ENCODE measurements around the gene HSPA12B.
A peak's percentile ranks its signal among the peaks of the same experiment; 100 is the strongest.

HSPA12B gene

DNA sequence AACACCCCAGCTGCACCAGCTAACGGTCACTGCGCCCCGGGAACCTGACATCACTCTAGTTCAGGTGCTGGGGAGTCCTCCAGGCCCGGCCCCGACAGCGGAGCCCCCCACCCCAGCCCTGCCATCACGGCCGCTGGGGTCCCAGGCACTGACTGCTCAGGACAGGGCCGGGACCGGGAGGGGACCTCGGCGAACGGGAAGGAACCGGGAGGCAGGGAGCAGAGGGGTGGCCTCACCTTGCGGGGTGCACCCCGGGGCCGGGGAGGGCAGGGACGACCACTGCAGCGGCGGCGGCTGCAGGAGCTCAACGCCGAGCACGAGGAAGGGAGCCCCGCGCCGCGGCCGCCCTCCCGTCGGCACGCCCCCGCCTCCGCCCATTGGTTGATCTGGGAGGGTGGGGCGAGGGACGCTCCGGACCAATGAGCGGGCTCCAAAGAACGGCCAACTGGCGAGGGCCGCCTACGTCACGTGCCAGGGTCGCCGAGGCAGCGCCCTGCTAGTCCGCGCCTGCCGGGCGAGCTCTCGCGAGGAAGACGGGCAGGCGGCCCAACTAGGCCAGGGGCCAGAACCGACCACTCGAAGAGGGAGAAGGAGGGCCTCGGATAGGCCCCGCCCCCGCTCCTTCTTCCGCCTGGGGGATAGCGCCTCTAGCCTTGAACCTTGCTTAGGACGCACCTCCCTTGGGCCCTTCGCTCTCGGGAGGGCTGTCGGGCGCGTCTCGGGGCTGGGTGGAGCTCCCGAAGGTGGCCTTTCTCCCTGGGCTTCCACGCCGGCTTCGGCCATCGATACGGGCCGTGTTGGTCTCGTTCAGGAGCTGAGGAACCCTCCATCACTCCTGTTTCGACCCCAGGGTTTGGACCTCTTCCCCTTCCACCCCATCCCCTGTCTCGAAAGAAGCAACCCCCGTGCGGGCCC, 35.2 kb downstream of the HSPA12B start, which contains the start of gene ADISSP:
Gene ADISSP (minus strand): TSS at position 327 of the 915 bp plus-strand sequence. CDS start 7,653 bp downstream, outside the sequence.
- DNase-seq, result peak; percentile 99

DNA sequence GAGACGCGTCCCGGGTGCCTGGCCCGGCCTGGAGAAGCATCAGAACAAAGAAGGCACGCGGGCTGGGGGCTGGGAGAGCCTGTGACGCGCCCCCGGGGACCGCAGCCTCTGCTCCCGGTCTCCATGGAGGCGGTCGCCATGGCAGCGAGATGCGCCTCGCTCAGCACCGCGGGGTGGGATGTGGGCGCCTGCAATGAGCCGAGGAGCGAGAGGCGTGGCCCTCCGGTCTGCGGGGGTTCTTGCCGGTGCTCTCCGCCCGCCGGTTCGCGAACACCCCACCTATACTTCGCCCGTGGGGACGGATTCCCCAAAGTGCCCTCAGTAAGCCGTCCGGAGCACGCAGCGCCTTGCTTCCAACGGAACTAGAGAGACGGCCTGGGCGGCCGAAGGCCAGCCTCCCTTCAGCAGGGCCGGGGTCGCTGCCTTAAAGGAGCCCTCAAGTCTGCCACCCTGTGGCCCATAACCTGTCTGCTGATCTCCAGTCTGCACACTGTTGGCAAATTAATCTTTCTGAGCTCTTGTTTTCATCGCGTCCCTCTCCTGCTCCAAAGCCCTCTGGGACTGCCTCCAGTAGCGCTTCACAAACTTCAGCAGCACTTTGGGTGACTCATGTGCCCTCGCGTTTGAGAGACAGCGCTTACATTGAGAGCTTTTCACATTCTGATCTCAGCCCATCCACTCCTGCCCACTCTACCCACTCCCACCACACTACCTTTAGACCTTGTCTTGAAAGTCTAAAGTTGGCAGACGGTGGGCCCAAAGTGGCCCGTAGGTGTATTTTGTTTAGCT, 36.1 kb downstream of the HSPA12B start:
- peak; percentile 88 for DNase-seq

DNA sequence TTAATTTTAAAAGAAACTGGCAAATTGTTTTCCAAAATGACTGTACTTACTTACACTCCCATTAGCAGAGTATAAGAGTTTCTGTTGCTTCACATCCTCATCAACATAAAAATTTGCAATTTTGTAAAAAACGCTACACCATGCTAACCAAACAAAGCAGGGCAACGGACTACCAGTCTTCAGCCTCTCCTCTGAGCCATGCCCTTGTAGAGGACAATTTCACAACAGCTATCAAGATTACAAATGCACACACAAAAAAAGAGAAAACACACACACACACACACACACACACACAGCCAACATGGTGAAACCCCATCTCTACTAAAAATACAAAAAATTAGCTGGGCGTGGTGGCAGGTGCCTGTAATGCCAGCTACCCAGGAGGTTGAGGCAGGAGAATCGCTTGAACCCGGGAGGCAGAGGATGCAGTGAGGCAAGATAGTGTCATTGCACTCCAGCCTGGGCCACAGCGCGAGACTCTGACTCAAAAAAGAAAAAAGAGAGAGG, 39.1 kb downstream of the HSPA12B start:
- no peak for DNase-seq

DNA sequence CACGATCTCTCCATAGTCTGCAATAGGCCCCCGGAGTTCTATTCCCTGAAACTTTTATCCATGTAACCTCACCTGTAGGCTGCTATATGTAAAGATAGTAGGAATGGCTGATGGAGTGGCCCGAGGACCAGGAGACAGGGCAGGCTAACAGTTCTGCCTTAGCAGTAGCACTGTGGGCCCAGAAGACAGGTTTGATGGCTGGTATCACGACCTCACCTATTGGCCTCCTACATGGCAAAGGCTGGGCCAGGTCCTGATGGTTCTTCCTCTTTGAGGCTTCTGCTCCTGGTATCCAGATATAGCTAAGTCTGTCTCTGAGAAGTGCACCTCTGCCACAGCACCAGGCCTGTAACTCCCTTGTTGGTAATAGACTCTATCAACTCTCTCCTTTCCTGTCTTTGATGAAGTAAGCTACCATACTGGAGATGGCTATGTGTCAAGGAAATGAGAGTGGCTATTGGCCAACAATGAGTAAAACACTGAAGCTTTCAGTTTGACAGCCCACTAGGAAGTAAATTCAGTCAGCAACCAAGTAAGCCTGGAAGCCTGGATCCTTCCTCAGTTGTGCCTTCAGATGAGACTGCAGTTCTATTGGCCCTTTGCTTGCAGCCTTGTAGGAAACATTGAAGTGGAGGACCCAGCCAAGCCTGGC, 43.1 kb downstream of the HSPA12B start:
- no peak for DNase-seq

DNA sequence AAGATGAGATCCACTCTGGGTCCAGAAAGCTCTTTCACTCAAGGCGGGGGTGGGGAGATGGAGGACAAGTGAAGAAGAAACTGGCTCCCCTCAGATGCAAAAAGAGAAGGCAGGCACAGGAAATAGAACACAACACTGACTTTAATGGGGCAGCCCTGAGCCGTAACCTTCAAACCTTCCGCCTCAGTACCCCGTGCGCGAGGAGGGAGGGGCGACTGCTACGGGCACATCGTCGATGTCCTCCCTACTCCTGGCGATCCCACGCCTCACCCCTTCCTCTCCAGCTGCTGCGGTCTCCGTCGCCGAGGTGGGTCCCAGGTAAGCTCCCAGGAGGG, 44.9 kb downstream of the HSPA12B start:
- no peak for DNase-seq

DNA sequence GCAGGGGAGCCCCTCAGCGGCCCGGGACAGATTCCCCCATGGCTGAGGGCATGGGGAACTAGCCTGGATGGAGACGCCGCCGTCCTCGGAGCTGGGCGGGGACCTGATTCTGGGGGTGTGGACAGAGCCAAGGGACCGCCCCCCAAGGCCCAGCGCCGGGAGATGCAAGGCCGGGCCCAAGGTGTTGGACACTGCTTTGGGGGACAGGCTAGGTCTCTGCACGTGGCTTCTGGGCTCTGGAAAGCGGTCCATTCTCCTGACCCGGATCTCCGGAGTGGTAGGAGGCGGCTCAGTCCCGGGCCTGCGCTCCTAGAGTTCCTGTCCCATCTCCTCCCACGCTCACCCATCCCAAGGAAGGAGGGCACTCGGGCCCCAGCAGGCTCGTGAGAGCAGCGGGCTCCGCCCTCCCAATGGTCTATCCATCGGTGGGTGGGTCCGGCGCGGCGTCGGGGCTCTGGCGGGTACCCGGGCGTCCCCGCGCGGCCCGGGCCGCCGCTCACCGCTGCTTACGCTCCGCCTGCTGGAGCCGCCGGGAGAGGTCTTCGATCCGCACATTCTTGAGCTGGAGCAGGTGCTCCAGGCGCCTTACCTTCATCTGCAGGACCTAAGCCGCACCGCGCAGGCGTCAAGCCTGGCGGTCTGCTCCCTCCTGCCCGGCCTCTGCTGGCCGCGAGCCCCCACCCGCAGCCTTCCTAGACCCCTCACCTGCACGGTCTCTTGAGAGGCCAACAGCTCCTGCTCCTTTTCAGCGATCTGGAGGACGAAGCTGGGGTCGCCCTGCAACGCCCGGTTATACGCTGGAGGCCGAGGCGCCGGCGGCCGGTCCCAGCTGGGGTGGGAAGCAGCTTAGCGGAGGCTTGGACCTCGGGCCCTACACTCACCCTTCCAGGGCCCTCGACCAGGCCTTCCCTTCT, 45.5 kb downstream of the HSPA12B start:
- peak; percentile 63 for DNase-seq

DNA sequence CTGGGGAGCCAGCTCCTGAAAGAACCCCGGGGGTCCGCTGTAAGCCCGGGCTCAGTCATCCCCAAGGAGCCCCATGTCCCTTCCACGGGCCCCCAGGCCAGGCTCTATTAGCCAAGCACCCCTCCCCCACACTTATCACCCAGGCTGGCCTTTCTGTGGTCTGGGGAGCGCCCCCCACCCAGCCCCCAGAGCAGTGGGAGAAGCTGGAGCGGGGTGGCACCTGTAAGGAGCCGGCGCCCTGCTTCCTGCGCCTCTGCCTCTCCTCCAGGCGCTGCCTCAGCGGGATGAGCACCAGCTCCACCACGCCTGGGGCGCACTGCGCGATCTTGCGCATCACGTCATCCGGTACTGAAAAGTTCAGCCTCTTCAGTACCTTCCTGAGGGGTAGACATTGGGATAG, 46.5 kb downstream of the HSPA12B start:
- DNase-seq, result no peak

DNA sequence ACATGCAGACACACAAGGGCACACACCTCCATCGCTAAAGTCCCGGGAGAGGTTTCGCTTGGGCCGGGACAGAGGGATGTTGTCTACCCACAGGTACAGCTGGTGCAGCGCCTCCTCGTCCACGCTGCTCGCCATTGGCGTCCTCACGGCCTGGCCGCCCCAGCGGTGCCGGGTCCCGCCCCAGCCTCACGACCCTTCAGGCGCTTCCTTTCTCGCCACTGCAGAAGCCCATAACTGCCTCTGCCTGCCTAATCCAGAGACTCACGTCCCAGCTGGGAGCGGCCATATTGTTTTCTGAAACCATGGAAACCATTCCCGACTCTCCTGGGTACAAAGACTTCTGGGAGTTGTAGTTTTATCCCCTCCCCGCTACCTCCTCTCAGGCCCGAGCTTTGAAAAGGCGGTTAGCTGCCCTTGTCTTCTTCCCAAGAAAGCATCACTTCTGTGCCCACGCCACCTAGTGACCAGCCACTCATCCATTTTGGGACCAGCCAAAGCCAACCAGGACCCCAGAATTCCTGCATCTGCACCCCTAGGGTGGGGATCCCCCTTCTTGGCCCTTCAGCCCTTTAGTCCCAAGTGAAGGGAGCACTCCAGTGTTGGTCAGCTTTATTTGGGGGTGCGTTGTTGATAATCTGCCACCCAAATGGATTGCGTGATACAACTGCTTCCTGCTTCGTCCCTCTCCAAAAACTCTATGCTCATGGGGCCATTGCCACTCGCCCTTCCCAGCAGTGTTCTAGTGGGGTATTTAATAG, 48.8 kb downstream of the HSPA12B start, which contains the start of gene SPEF1:
Gene SPEF1 (minus strand): TSS at position 296 of the 758 bp plus-strand sequence. CDS start 161 bp downstream, at position 135.
- peak; percentile 98 for DNase-seq

DNA sequence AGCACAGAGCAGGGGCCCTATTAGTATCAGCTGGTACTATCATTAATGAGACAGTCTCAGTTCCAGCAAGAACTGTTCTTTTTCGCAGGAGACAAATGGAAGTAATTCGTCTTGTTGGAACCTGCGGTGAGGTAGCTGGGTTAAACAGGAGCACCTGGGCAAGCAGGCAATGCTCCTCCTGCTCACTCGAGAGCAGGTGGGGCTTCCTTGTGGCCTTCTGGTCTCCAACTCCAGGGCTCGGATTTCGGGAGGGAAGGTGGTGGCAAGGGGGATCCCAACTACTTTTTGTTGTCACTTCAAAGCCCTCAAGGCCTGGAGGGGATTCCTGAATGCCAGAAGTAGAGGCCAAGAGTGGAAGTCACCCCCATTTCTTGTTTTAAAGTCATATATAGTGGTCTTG, 50.1 kb downstream of the HSPA12B start:
- DNase-seq, result no peak

DNA sequence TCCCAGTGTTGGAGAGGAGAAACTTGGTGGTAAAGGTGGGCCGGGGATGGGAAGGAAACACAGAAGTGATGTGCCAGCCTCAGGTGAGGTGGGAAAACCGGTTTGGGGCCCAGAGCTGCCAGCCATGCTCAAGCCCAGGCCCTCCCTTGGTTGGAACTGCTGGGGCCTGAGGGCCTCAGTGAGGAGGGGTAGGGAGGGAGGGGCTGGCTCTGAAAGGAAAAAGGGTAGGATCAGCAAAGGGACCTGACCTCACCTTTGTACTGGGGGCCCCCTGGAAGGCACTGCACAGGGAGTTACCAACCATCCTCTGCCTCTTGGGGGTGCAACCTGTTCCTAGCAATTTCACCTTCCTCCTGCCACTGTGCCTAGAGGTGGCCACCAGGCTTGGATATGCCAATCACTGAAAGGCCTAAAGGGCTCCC, 50.6 kb downstream of the HSPA12B start:
- DNase-seq, result no peak

DNA sequence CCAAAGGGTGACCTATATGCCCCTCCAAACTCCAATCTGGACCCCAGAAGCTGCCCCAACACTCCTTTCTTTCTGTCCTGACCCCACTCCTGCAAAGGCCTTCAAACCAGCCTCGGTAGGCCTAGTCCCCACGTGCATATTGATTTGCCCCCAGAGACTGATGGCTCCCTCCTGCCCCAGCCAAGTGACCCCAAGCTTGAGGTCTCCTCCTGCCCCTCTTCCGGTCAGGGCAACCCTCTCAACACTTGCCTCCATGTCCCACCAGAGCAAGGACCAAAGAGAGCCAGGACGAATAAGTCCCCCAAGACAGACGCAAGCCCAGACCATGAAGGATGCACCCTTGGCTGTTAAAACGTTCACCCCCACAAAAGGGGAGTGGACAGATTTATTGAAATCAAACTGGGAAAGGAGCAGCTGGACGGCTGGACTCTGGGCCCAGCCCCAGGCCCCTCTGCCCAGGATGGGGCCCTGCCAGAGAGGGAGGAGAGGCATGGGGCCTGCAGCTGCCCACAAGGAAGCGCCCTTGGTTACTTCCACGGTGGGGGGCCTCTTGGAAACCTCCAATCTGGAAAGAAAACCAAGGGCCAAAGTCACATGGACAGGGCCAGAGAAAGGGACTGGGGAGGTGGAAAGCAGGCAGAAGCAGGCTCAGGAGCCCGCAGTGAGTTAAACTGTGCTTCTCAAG, 51.2 kb downstream of the HSPA12B start:
- DNase-seq, result no peak

DNA sequence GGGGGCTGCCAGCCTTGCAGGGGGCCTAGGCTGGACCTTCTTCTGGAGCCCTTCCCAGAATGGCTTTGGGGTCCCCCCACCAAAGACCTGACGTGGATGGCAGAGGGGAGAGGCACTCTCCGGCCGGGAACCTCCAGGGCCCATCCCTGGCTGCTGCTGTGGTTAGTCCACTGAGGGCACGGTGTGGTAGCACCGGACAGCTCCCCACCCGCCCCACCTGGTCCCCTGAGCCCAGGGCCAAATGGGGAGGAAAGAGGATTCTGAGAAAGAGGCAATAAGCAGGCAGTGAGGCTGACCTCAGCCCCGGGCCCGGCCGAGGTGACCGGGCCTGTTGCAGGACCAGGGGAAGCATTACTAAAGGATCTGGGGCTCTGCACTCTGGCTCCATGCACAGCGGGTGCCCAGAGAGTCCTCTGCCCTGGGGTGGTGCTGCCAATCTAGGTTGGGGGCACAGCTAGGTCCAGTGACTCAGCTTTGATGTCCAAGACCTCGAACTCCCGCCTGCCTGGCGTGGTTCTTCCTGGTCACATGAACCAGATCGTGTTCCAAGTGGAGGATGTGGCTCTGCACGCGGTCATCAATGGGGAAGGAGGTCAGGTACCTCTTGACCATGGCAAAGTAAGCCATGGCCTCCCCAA, 51.9 kb downstream of the HSPA12B start:
- no peak for DNase-seq

DNA sequence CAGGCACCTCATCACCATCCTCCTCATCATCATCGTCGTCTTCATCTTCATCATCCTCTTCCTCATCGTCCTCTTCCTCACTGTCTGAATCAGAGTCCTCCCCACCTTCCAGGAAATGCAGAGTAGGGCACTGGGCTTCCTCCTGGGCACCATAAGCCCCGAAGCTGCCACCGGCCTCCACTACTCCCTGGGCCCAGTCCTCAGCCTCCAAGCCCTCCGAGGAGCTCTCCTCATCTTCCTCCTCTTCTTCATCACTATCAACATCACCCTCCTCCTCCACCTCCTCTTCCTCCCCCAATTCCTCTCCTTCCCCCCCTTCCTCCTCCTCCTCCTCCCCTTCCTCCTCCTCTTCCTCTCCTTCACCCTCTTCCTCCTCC, 52.4 kb downstream of the HSPA12B start:
- DNase-seq, result no peak

DNA sequence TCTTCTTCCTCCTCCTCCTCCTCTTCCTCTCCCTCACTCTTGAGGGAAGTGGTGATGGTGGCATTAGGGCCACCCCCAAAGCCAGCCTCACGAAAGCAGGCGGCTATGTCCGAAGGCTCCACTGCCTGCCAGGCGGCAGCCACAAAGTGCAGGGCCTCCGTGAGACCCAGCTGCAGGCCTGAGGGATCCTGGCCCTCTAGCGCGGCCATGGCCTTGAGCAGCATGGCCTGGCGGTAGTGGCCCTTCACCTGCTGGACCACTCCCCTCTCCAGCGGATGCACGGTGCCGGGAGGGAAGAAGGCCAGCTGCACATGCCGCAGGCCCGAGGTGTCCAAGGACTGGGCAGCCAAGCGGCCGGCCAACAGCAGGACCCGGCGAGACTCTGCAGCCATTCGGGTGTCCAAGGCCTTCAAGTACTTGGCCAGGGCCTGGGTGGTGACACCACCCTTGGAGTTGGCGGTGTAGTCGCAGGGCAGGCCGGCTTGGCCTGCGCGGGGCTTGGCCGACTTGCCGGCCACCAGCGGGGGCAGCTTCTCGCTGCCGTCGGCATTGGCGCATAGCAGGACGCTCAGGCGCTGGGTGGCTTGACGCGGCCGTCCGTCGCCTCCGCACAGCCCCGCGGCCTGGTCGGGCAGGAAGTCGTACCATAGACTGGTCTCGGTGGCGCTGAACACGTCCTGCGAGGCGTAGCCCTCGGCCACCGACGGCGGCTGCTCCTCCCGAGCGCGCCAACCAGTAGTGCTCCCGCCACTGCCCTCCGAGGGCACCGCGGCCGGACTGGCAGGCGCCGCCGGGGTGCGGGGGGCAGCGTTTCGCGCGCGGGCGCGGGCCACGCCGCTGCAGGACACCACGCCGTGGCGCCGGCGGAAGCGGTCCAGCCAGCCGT, 53.0 kb downstream of the HSPA12B start:
- DNase-seq, result no peak

DNA sequence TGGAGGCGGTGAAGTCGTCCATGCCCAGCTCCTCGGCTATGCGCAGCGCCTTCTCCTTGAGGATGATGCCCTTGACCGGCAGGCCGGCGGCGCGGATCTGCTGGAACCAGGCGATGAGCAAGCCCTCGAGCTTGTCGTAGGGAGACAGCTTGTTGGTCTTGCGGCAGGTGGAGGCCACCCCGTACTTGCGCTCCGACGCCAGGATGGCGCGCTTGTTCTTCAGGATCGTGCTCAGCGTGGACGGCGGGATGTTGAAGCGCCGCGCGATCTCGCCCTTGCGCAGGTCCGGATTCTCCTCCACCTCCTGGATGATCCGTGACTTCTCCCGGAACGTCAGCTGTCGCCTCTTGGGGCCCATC, 53.6 kb downstream of the HSPA12B start:
- no peak for DNase-seq

DNA sequence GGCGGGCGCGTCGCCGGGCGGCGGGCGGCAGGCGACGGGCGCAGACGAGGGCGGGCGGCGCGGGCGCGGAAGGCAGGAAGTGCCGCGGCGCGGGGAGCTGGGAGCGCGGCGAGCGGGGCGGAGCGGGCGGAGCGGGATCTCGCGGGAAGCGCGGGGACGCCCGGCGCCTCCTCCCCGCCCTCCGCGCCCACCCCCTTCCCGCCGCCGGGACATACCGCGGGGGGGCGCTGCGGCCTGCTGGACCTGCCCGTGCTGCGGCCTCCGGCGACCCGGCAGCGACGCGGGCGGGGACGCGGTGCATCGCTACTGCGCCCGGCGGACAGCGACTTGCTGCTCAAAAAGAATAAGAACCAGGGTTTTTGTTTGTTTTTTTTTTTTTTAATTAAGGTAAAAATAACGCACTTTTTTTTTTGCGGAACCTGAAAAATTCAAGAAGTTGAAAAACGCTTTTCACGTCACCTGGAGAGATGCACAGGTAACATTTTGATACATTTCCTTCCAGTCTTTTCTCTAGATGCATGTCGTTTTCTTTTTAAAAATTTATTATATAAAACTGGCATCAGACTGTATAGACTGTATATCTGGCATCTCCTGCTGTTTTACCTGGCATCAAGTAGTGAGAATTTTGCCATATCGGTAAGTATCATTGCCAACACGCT, 54.3 kb downstream of the HSPA12B start, which contains the start of gene CENPB:
Gene CENPB (minus strand): TSS at position 76 of the 659 bp plus-strand sequence. CDS start 257 bp downstream, outside the sequence.
- DNase-seq, result peak; percentile 84

DNA sequence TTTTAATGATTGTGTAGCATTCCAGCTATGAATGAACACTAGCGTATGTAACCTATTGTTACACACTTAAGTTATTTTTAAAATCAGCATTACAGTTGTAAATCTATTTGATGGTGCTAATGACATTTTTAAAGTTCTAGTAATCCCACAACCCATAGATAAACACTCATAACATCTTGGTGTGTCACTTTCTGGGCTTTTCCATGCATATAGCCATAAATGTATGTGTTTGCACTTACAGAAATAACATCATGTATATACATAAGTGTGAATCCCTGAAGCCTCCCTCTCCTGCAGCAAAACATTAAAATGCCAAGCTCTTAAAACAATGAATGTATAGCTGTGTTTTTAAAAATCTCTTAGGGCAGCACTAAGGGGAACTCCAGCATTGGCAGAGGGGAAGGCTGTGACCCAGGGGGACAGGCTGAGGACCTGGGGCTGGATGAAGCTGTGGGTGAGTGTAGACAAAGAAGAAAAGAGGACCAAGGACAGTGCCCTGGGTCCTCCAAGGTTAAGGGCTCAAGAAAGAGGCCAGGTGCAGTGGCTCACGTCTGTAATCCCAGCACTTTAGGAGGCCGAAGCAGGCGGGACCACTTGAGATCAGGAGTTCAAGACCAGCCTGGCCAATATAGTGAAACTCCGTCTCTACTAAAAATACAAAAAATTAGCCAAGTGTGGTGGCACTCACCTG, 55.0 kb downstream of the HSPA12B start:
- DNase-seq, result no peak

DNA sequence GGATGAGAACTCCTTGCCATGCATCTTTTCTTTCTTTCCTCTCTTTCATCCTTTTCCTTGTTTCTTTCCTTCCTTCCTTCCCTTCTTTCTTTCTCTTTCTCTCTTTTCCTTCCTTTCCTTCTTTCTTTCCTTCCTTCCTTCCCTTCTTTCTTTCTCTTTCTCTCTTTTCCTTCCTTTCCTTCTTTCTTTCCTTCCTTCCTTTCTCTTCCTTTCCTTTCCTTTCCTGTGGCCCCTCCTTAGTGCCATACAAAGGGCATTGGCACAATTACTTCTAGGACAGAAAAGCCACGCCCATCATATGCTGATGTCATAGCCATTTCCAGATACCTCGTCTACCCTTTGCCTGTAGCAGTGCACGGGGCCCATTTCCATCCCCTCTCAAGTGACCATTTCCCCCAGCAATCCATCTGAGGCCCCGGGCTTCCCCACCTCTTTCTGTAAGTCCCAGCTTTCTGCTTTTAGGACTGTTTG, 56.2 kb downstream of the HSPA12B start:
- peak; percentile 36 for DNase-seq
